Measurements from ENCODE around the gene LRIT2. TPM values are rescaled to one million over a fixed set of nuclear protein-coding genes. Genes with fewer than 3 reads are reported as not detected.
"Not testable (repeated sequence)": the region's sequence is repeated elsewhere in the genome, so short reads cannot be mapped to it uniquely, and the experiment has no call there.

The LRIT2 gene
- total RNA-seq, 1 donor from 2014 or later, result not detected

DNA sequence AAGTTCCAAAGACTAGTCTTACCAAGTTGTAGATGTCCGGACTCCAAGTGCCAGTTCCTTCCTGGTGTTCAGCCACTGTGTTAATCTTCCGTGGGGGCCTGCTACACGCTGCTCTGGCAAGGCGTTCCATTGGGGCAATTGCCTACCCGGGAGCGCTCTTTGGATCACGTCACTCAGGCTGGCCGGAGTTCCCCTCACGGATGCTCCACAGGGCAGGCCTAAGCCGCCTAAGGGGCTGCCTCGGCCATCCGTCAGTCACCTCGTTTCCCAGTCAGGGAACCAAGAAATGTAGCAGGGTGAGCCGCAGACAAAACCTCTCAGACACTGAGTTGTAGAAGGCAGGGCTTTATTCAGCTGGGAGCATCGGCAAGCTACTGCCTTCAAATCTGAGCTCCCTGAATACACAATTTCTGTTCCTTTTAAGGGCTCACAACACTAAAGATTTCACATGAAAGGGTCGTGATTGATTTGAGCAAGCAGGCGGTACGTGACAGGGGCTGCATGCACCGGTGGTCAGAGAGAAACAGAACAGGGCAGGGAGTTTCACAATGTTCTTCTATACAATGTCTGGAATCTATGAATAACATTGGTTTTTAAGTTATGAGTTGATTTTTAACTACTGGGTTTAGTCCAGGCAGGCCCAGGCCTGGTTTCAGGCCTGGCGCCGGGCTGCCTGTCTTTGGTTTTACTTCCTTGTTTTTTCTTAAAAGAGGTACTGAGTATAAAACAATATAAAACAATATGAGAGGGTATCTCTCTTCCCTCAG is 53.5 kb downstream of the LRIT2 start:
- DNase-seq (ENCODE audit: missing footprints); intact Hi-C loops (cut with DNase I); ATAC-seq: not testable (repeated sequence)

DNA sequence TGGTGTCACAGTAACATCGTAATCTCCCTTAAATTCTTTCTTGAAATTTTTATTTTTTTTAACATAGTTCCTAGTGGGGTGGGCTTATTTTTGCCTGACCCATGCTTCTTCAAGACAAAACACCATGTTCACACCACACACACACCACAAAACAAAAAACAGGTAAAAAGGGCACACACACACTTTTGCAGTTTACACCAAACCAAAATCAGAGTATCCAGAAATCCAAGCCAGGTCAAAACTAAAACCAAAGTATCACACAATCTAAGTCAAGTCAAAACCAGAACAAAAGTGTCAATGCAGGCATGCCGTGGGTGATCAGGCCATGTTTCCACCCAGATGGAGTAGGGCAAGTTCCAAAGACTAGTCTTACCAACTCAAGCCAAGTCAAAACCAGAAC is 54.1 kb downstream of the LRIT2 start:
- ATAC-seq; intact Hi-C loops (cut with DNase I); DNase-seq (ENCODE audit: missing footprints): not testable (repeated sequence)

Other genes starting within 250 kb of the LRIT2 start
- 383 TPM for gene GHITM, start 86.0 kb downstream of the LRIT2 start, total RNA-seq
- not detected for gene GPR15LG, start 51.7 kb downstream of the LRIT2 start, total RNA-seq
- 0.65 TPM for gene CDHR1, start 31.0 kb downstream of the LRIT2 start, total RNA-seq
- gene LRIT1, start 16.0 kb upstream of the LRIT2 start, total RNA-seq, result not detected
- gene RGR, start 19.5 kb upstream of the LRIT2 start, total RNA-seq, result 1.9 TPM
- 163 TPM for gene CCSER2, start 103.0 kb upstream of the LRIT2 start, total RNA-seq